Posterior vena cava (tissue), 2 donors: ENCODE results near the gene ARRDC5. TPM values are rescaled to one million over a fixed set of nuclear protein-coding genes. Genes with fewer than 3 reads are reported as not detected.
"Not testable (repeated sequence)": the region's sequence is repeated elsewhere in the genome, so short reads cannot be mapped to it uniquely, and the experiment has no call there.

Experiments
- DNase-seq: peaks from one replicate; pipeline ENCODE4 v3.0.0-alpha.2; 2020; ENCODE audit warnings: low spot score
- intact Hi-C, 2 donors: fragments of 100-400 bp; cut with DNase I; formaldehyde crosslinking; loops; one replicate each; pipeline versions ENCODE4 v1.14.1 to v1.14.2; 2022 to 2023
- total RNA-seq, 2 donors: library from RNA; stranded (reverse); fragmentation: NEBNext Ultra II Directional; extraction: Animal tissue kit (Norgen Biotek cat#: 25700); gene quantifications; one replicate each; pipeline ENCODE4 v1.2.1, GENCODE V29; 2021
- donor health status: DM: yes; HTN: yes; CAD: no.
- donor health status: DM: yes; HTN: yes; CAD: no.

ARRDC5 gene
- total RNA-seq, 2 donors from 2014 or later: 0.29 to 0.56 TPM

GRCh38 chr19:4911786-4912672, 9.3 kb upstream of the ARRDC5 start:
- peak; percentile 96 for DNase-seq

GRCh38 chr19:4911314-4911713, 8.6 kb upstream of the ARRDC5 start:
- DNase-seq: no peak
- intact Hi-C loops: loop anchor here (5.0 to 10.0 kb wide), 3 partner anchors 39 to 99 kb away; no protein-coding TSS in a partner anchor

More at GRCh38 chr19:4911786-4912672, 9.3 kb upstream of the ARRDC5 start:
- intact Hi-C loops: loop anchor here (5.0 to 10.0 kb wide), 3 partner anchors 40 to 100 kb away; no protein-coding TSS in a partner anchor

- intact Hi-C loops: loop anchor here (5.0 to 10.0 kb wide), 3 partner anchors 38 to 98 kb away; no protein-coding TSS in a partner anchor
- no peak for DNase-seq
Measured at GRCh38 chr19:4910594-4911281, 8.0 kb upstream of the ARRDC5 start.

GRCh38 chr19:4909897-4910593, 7.3 kb upstream of the ARRDC5 start:
- DNase-seq: peak; percentile 97
- intact Hi-C loops: loop anchor here (5.0 to 10.0 kb wide), 3 partner anchors 38 to 98 kb away; no protein-coding TSS in a partner anchor

GRCh38 chr19:4909156-4909896, 6.6 kb upstream of the ARRDC5 start, which contains the start of gene UHRF1:
UHRF1 (plus strand) TSS chr19:4909501; CDS start chr19:4910886, 1,385 bp downstream.
- no peak for DNase-seq
- intact Hi-C loops: no loop called here

- no peak for DNase-seq
- intact Hi-C loops: no loop called here
Measured at GRCh38 chr19:4908781-4909155, 6.1 kb upstream of the ARRDC5 start.

- no peak for DNase-seq
- intact Hi-C loops: no loop called here
Measured at GRCh38 chr19:4908360-4908759, 5.7 kb upstream of the ARRDC5 start.

- DNase-seq: no peak
- intact Hi-C loops: no loop called here
Measured at GRCh38 chr19:4906963-4907362, 4.3 kb upstream of the ARRDC5 start.

- no peak for DNase-seq
- intact Hi-C loops: no loop called here
Measured at GRCh38 chr19:4904481-4904880, 1.8 kb upstream of the ARRDC5 start.

GRCh38 chr19:4900879-4901278, 1.8 kb downstream of the ARRDC5 start:
- intact Hi-C loops: not testable (repeated sequence)

GRCh38 chr19:4897146-4897545, 5.5 kb downstream of the ARRDC5 start:
- no peak for DNase-seq
- intact Hi-C loops: no loop called here

More at GRCh38 chr19:4900879-4901278, 1.8 kb downstream of the ARRDC5 start:
- DNase-seq: not testable (repeated sequence)

- no peak for DNase-seq
- intact Hi-C loops: no loop called here
Measured at GRCh38 chr19:4896372-4896771, 6.3 kb downstream of the ARRDC5 start.

GRCh38 chr19:4892962-4893361, 9.7 kb downstream of the ARRDC5 start:
- DNase-seq, intact Hi-C loops: not testable (repeated sequence)

GRCh38 chr19:4891066-4891465, 11.6 kb downstream of the ARRDC5 start:
- intact Hi-C loops: no loop called here
- no peak for DNase-seq

GRCh38 chr19:4889034-4889815, 13.5 kb downstream of the ARRDC5 start:
- intact Hi-C loops: no loop called here
- DNase-seq: no peak

- intact Hi-C loops, DNase-seq: not testable (repeated sequence)
Measured at GRCh38 chr19:4887803-4888202, 14.9 kb downstream of the ARRDC5 start.

- DNase-seq, intact Hi-C loops: not testable (repeated sequence)
Measured at GRCh38 chr19:4884993-4885392, 17.7 kb downstream of the ARRDC5 start.

GRCh38 chr19:4882874-4883273, 19.8 kb downstream of the ARRDC5 start:
- intact Hi-C loops: not testable (repeated sequence)

More at GRCh38 chr19:4882874-4883273, 19.8 kb downstream of the ARRDC5 start:
- not testable (repeated sequence) for DNase-seq
